GM23338 (cell line): ENCODE measurements around the gene SLIT1.

ENCODE experiments used
- CREB1 ChIP-seq: fragments of 250-450 bp; sonication (Bioruptor Pico); IDR thresholded peaks from 2 replicates; pipeline ENCODE4 v1.5.0; 2020; ENCODE audit warnings: low read depth, mild to moderate bottlenecking, moderate library complexity
- CTCF ChIP-seq, 2 experiments: fragments of 200-600 bp in 1 of 2; sonication (generic) in 1 of 2; conservative IDR thresholded peaks; 2 replicates each; pipeline versions ENCODE4 v1.5.1 to v1.6.1; 2016 to 2017; ENCODE audit warnings: antibody characterized with exemption in 2 of 2, low read depth in 2 of 2, mild to moderate bottlenecking in 2 of 2, moderate library complexity in 1 of 2
- EZH2 ChIP-seq: fragments of 200-600 bp; sonication (generic); IDR thresholded peaks from one replicate; pipeline ENCODE4 v1.8.0; 2017; ENCODE audit warnings: antibody characterized with exemption, mild to moderate bottlenecking, low read depth; ENCODE audit not compliant: unreplicated experiment
- EZH2phosphoT487 ChIP-seq: fragments of 200-600 bp; sonication (generic); IDR thresholded peaks from one replicate; pipeline ENCODE4 v1.8.1; 2018; ENCODE audit warnings: antibody characterized with exemption; ENCODE audit not compliant: unreplicated experiment
- JUNB ChIP-seq: IDR thresholded peaks from one replicate; pipeline ENCODE4 v1.6.1; 2016; ENCODE audit warnings: antibody characterized with exemption; ENCODE audit not compliant: unreplicated experiment
- NANOG ChIP-seq: IDR thresholded peaks from 2 replicates; pipeline ENCODE4 v1.6.1; 2016; ENCODE audit warnings: antibody characterized with exemption, borderline replicate concordance
- POLR2AphosphoS5 ChIP-seq: IDR thresholded peaks from 2 replicates; pipeline ENCODE4 v1.6.1; 2016; ENCODE audit warnings: antibody characterized with exemption, low read depth
- STAT1 ChIP-seq: IDR thresholded peaks from one replicate; pipeline ENCODE4 v1.6.1; 2016; ENCODE audit warnings: antibody characterized with exemption; ENCODE audit not compliant: unreplicated experiment
- ZNF331 ChIP-seq: fragments of 250-450 bp; sonication (Bioruptor Pico); IDR thresholded peaks from 2 replicates; pipeline ENCODE4 v1.5.0; 2020; ENCODE audit warnings: low read depth, mild to moderate bottlenecking, moderate library complexity
- TF ChIP-seq, protein P1 (sequence below): IDR thresholded peaks from one replicate; pipeline ENCODE4 v1.6.1; 2018; ENCODE audit warnings: antibody characterized with exemption; ENCODE audit not compliant: unreplicated experiment
- TF ChIP-seq, protein P2 (sequence below): IDR thresholded peaks from 2 replicates; pipeline ENCODE4 v1.6.1; 2016; ENCODE audit warnings: antibody characterized with exemption
- TF ChIP-seq, protein P3 (sequence below): fragments of 250-450 bp; sonication (Bioruptor Pico); IDR thresholded peaks from 2 replicates; pipeline ENCODE4 v1.5.0; 2020; ENCODE audit warnings: mild to moderate bottlenecking, moderate library complexity

DNA sequence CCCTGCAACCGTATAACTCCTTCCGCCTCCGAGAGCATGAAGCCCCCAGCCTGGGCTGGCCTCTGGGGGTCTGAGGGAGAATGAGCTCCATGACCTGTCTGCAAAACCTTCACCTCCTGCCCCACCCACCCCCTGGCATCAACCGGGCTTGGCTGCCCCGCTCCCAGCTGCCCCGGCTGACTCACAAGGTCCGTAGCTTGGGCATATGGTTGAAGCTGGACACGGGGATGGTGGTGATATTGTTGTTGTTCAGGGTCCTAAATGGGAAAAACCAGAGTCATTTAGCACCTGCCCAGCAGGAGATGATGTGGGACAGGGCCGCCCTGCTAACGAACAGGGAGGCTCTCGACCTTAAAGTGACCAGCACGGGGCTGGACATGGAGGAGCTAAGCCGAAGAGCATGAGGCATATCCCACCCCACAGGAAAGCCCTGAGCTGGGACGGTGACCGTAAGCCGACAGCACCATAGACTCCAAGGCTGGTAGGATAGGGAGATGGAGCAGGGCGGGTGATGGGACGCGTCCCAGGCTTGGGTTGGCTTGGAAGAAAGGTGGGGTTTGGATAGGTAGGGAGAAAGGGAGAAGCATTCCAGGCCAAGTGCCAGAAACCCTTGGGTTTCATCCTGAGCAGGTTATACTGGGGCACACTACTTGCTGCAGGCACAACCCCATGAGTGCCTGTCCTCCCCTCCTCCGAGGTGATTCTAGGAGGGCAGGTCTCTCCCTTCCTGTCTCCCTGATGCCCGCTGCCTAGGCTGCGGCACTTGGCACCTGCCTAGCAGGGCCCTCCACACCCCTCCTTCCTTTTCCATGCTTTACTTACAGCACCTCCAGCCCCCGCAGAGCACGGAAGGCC lies 121.5 kb downstream of the SLIT1 start:
- TF ChIP-seq CTCF (conservative IDR thresholded peaks at IDR 0.05; ENCODE audit: low read depth in 2 of 2) = no peak
- TF ChIP-seq EZH2phosphoT487 = no peak
- no peak for TF ChIP-seq CREB1 (CRISPR knock-in tag)
- TF ChIP-seq POLR2AphosphoS5 = no peak
- TF ChIP-seq, protein P1, sequence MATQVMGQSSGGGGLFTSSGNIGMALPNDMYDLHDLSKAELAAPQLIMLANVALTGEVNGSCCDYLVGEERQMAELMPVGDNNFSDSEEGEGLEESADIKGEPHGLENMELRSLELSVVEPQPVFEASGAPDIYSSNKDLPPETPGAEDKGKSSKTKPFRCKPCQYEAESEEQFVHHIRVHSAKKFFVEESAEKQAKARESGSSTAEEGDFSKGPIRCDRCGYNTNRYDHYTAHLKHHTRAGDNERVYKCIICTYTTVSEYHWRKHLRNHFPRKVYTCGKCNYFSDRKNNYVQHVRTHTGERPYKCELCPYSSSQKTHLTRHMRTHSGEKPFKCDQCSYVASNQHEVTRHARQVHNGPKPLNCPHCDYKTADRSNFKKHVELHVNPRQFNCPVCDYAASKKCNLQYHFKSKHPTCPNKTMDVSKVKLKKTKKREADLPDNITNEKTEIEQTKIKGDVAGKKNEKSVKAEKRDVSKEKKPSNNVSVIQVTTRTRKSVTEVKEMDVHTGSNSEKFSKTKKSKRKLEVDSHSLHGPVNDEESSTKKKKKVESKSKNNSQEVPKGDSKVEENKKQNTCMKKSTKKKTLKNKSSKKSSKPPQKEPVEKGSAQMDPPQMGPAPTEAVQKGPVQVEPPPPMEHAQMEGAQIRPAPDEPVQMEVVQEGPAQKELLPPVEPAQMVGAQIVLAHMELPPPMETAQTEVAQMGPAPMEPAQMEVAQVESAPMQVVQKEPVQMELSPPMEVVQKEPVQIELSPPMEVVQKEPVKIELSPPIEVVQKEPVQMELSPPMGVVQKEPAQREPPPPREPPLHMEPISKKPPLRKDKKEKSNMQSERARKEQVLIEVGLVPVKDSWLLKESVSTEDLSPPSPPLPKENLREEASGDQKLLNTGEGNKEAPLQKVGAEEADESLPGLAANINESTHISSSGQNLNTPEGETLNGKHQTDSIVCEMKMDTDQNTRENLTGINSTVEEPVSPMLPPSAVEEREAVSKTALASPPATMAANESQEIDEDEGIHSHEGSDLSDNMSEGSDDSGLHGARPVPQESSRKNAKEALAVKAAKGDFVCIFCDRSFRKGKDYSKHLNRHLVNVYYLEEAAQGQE = no peak
- no peak for TF ChIP-seq EZH2
- TF ChIP-seq JUNB = no peak
- TF ChIP-seq NANOG = no peak
- TF ChIP-seq ZNF331 (CRISPR knock-in tag) = no peak
- TF ChIP-seq, protein P2, sequence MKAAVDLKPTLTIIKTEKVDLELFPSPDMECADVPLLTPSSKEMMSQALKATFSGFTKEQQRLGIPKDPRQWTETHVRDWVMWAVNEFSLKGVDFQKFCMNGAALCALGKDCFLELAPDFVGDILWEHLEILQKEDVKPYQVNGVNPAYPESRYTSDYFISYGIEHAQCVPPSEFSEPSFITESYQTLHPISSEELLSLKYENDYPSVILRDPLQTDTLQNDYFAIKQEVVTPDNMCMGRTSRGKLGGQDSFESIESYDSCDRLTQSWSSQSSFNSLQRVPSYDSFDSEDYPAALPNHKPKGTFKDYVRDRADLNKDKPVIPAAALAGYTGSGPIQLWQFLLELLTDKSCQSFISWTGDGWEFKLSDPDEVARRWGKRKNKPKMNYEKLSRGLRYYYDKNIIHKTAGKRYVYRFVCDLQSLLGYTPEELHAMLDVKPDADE = no peak
- TF ChIP-seq, protein P3, sequence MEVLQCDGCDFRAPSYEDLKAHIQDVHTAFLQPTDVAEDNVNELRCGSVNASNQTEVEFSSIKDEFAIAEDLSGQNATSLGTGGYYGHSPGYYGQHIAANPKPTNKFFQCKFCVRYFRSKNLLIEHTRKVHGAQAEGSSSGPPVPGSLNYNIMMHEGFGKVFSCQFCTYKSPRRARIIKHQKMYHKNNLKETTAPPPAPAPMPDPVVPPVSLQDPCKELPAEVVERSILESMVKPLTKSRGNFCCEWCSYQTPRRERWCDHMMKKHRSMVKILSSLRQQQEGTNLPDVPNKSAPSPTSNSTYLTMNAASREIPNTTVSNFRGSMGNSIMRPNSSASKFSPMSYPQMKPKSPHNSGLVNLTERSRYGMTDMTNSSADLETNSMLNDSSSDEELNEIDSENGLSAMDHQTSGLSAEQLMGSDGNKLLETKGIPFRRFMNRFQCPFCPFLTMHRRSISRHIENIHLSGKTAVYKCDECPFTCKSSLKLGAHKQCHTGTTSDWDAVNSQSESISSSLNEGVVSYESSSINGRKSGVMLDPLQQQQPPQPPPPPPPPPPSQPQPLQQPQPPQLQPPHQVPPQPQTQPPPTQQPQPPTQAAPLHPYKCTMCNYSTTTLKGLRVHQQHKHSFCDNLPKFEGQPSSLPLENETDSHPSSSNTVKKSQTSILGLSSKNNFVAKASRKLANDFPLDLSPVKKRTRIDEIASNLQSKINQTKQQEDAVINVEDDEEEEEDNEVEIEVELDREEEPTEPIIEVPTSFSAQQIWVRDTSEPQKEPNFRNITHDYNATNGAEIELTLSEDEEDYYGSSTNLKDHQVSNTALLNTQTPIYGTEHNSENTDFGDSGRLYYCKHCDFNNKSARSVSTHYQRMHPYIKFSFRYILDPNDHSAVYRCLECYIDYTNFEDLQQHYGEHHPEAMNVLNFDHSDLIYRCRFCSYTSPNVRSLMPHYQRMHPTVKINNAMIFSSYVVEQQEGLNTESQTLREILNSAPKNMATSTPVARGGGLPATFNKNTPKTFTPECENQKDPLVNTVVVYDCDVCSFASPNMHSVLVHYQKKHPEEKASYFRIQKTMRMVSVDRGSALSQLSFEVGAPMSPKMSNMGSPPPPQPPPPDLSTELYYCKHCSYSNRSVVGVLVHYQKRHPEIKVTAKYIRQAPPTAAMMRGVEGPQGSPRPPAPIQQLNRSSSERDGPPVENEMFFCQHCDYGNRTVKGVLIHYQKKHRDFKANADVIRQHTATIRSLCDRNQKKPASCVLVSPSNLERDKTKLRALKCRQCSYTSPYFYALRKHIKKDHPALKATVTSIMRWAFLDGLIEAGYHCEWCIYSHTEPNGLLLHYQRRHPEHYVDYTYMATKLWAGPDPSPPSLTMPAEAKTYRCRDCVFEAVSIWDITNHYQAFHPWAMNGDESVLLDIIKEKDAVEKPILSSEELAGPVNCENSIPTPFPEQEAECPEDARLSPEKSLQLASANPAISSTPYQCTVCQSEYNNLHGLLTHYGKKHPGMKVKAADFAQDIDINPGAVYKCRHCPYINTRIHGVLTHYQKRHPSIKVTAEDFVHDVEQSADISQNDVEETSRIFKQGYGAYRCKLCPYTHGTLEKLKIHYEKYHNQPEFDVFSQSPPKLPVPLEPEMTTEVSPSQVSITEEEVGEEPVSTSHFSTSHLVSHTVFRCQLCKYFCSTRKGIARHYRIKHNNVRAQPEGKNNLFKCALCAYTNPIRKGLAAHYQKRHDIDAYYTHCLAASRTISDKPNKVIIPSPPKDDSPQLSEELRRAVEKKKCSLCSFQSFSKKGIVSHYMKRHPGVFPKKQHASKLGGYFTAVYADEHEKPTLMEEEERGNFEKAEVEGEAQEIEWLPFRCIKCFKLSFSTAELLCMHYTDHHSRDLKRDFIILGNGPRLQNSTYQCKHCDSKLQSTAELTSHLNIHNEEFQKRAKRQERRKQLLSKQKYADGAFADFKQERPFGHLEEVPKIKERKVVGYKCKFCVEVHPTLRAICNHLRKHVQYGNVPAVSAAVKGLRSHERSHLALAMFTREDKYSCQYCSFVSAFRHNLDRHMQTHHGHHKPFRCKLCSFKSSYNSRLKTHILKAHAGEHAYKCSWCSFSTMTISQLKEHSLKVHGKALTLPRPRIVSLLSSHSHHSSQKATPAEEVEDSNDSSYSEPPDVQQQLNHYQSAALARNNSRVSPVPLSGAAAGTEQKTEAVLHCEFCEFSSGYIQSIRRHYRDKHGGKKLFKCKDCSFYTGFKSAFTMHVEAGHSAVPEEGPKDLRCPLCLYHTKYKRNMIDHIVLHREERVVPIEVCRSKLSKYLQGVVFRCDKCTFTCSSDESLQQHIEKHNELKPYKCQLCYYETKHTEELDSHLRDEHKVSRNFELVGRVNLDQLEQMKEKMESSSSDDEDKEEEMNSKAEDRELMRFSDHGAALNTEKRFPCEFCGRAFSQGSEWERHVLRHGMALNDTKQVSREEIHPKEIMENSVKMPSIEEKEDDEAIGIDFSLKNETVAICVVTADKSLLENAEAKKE (CRISPR knock-in tag) = no peak
- TF ChIP-seq STAT1 = no peak
